Esophagus squamous epithelium (tissue), 4 donors: Measurements from ENCODE around the gene TRAF3.

Experiments used
- POLR2A ChIP-seq, 4 donors: fragments of 450-650 bp; IDR thresholded peaks; one replicate each; pipeline ENCODE4 v1.6.1; 2017; ENCODE audit warnings: antibody characterized with exemption in 4 of 4, mild to moderate bottlenecking in 4 of 4, moderate library complexity in 3 of 4
- TF ChIP-seq, protein P1 (sequence below), 6 experiments: fragments of 450-650 bp in 4 of 6; fragments of 200-600 bp in 2 of 6; sonication (generic) in 2 of 6; IDR thresholded peaks; one replicate each; pipeline ENCODE4 v1.5.1; 2016 to 2019; ENCODE audit warnings: antibody characterized with exemption in 6 of 6, mild to moderate bottlenecking in 4 of 6, moderate library complexity in 4 of 6

DNA sequence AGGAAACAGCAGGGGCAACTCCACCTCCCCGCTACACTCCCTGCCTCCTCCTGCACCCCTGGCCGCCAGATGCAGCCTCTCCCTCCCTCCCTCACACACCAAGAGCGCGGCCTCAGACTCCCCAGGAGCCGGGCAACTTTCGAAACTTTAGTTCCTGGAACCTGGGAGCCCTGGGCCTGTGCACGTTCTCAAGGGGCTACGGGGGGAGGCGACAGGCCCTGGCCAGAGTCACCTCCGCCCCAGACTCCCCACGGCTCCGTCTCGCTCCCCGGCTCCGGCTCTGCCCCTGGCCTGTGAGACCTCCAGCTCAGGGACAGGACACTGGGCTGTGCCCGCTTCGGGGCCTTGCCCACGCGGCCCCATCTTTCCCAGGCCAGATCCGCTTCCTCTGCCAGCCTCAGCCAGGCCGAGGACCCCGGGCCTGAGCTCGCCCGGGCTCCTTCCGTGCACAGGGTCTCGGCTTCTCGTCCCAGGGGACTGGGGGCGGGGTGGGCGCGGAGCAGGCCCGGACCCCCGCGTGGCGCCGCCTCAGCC is 150.7 kb downstream of the TRAF3 start:
- TF ChIP-seq, protein P1, sequence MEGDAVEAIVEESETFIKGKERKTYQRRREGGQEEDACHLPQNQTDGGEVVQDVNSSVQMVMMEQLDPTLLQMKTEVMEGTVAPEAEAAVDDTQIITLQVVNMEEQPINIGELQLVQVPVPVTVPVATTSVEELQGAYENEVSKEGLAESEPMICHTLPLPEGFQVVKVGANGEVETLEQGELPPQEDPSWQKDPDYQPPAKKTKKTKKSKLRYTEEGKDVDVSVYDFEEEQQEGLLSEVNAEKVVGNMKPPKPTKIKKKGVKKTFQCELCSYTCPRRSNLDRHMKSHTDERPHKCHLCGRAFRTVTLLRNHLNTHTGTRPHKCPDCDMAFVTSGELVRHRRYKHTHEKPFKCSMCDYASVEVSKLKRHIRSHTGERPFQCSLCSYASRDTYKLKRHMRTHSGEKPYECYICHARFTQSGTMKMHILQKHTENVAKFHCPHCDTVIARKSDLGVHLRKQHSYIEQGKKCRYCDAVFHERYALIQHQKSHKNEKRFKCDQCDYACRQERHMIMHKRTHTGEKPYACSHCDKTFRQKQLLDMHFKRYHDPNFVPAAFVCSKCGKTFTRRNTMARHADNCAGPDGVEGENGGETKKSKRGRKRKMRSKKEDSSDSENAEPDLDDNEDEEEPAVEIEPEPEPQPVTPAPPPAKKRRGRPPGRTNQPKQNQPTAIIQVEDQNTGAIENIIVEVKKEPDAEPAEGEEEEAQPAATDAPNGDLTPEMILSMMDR (IDR thresholded peaks at IDR 0.05) = no peak
- no peak for TF ChIP-seq POLR2A (IDR thresholded peaks at IDR 0.05)
